PFSK-1 (cell line): ENCODE measurements around the gene RYR1.

Experiments
- FOXP2 ChIP-seq: optimal IDR thresholded peaks from 2 replicates; pipeline ENCODE3; 2011; ENCODE audit warnings: borderline replicate concordance, control low read depth, inconsistent platforms; ENCODE audit not compliant: insufficient read depth; ENCODE audit errors: extremely low read length, extremely low read depth
- POLR2AphosphoS5 ChIP-seq: IDR thresholded peaks from 2 replicates; pipeline ENCODE4 v1.6.1; 2012; ENCODE audit warnings: low read depth, mild to moderate bottlenecking, control low read depth, low read length, moderate library complexity
- REST ChIP-seq, 2 experiments: IDR thresholded peaks; 2 replicates each; pipeline versions ENCODE4 v1.6.1 to v1.8.0; 2011 to 2012; ENCODE audit warnings: low read depth in 2 of 2, low read length in 2 of 2, control low read depth in 1 of 2, inconsistent platforms in 1 of 2, mild to moderate bottlenecking in 1 of 2, moderate library complexity in 1 of 2; ENCODE audit not compliant: insufficient read depth in 1 of 2
- SIN3A ChIP-seq: IDR thresholded peaks from 2 replicates; pipeline ENCODE4 v1.6.1; 2012; ENCODE audit warnings: mild to moderate bottlenecking, low read length, moderate library complexity, borderline replicate concordance; ENCODE audit not compliant: insufficient read depth
- TAF1 ChIP-seq: IDR thresholded peaks from 2 replicates; pipeline ENCODE4 v1.6.1; 2012; ENCODE audit warnings: low read length, control low read depth, borderline replicate concordance; ENCODE audit not compliant: insufficient read depth

Gene RYR1

GRCh38 chr19:38508507-38508906 is 75.0 kb downstream of the RYR1 start:
- no peak for TF ChIP-seq TAF1

GRCh38 chr19:38509027-38509426 is 75.5 kb downstream of the RYR1 start:
- TF ChIP-seq POLR2AphosphoS5 (no peak), SIN3A (no peak), REST (IDR thresholded peaks at IDR 0.05; ENCODE audit: insufficient read depth in 1 of 2, low read depth in 2 of 2, low read length in 2 of 2) (no peak)

- TF ChIP-seq SIN3A (no peak), FOXP2 (no peak), POLR2AphosphoS5 (no peak), REST (IDR thresholded peaks at IDR 0.05; ENCODE audit: insufficient read depth in 1 of 2, low read depth in 2 of 2, low read length in 2 of 2) (no peak), TAF1 (no peak)
Measured at GRCh38 chr19:38511074-38511708, 77.7 kb downstream of the RYR1 start.

- TF ChIP-seq FOXP2 (no peak), SIN3A (no peak)
Measured at GRCh38 chr19:38512277-38512676, 78.8 kb downstream of the RYR1 start.

GRCh38 chr19:38513762-38514167 is 80.3 kb downstream of the RYR1 start:
- TF ChIP-seq SIN3A: no peak
- TF ChIP-seq POLR2AphosphoS5: no peak
- TF ChIP-seq REST (IDR thresholded peaks at IDR 0.05; ENCODE audit: insufficient read depth in 1 of 2, low read depth in 2 of 2, low read length in 2 of 2): no peak
- TF ChIP-seq FOXP2: no peak
- TF ChIP-seq TAF1: no peak

GRCh38 chr19:38514812-38515633 is 81.5 kb downstream of the RYR1 start:
- TF ChIP-seq FOXP2 (no peak), SIN3A (no peak), TAF1 (no peak)
